Skeletal muscle satellite cell (primary cell): ENCODE results near the gene LRRC40. TPM values are rescaled to one million over a fixed set of nuclear protein-coding genes. Genes with fewer than 3 reads are reported as not detected.

Experiments
- H3K27me3 ChIP-seq: 2 replicates; pipeline ENCODE4 v1.7.0; 2013; ENCODE audit warnings: low read length; ENCODE audit not compliant: control insufficient read depth, insufficient read depth
- H3K36me3 ChIP-seq: 2 replicates; pipeline ENCODE4 v1.7.0; 2013; ENCODE audit warnings: mild to moderate bottlenecking, control low read depth, low read length; ENCODE audit not compliant: insufficient read depth
- H3K4me1 ChIP-seq: 2 replicates; pipeline ENCODE4 v1.7.0; 2013; ENCODE audit warnings: low read length; ENCODE audit not compliant: control insufficient read depth, insufficient read depth
- H3K4me2 ChIP-seq: 2 replicates; pipeline ENCODE4 v1.7.0; 2013; ENCODE audit warnings: mild to moderate bottlenecking, low read length
- H3K4me3 ChIP-seq: 2 replicates; pipeline ENCODE4 v1.7.0; 2013; ENCODE audit warnings: low read length
- H3K9ac ChIP-seq: 2 replicates; pipeline ENCODE4 v1.7.0; 2013; ENCODE audit warnings: mild to moderate bottlenecking, low read depth, low read length, moderate library complexity
- H3K9me3 ChIP-seq: replicated peaks from 2 replicates; pipeline ENCODE4 v1.7.0; 2013; ENCODE audit warnings: mild to moderate bottlenecking, control low read depth, low read length
- small RNA-seq: library from RNA; depleted of rRNA; stranded (forward); fragments of <200 nt; gene quantifications from one replicate; pipeline ENCODE3, GENCODE V24; 2012

The LRRC40 gene

DNA sequence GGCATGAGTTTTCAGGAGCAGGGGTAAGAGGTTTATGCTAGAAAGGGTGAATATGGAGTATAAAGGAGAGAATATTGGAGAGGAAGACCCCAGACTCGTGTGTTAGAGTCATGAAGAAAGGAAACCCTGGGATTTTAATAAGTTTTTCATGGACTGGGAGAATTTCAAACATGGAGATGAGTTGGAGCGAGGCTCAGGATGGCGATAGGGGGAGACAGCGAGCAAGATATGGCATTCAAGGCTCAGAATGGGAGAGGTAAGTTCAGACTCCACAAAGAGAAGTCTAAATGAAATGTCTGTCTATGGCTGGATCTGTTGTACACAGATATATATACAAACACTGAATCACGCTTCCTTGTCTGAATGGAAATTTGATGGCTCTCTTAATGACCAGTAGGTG is 92.5 kb downstream of the LRRC40 start:
- Histone ChIP-seq H3K9me3 (no peaks in the 10 kb centered on the region), H3K4me2 (no peak overlapping the region), H3K27me3 (no peaks in the 10 kb centered on the region), H3K9ac (no peak overlapping the region), H3K36me3 (no peaks in the 10 kb centered on the region), H3K4me1 (no peaks in the 10 kb centered on the region), H3K4me3 (no peak overlapping the region)

DNA sequence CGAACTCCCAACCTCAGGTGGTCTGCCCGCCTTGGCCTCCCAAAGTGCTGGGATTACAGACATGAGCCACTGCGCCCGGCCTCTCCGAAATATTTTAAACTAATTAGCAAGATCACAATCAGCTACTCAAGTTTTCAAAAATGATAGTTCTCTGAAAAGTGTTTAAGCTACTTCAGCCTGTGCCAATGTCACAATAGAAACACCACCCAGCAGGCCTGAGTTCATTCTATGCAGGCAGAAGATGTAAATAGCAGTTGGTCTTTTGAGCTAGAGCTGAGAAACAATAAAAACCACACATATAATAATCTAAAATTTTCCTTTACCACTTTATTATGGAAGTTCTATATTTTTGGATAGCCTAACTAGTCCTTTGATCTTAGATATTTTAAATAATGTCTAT is 96.1 kb downstream of the LRRC40 start:
- no peaks in the 10 kb centered on the region for H3K27me3 ChIP-seq
- no peaks in the 10 kb centered on the region for H3K4me1 ChIP-seq
- no peak overlapping the region for H3K4me2 ChIP-seq
- H3K9me3 ChIP-seq = no peaks in the 10 kb centered on the region
- no peak overlapping the region for H3K9ac ChIP-seq
- H3K36me3 ChIP-seq = no peaks in the 10 kb centered on the region
- no peak overlapping the region for H3K4me3 ChIP-seq

DNA sequence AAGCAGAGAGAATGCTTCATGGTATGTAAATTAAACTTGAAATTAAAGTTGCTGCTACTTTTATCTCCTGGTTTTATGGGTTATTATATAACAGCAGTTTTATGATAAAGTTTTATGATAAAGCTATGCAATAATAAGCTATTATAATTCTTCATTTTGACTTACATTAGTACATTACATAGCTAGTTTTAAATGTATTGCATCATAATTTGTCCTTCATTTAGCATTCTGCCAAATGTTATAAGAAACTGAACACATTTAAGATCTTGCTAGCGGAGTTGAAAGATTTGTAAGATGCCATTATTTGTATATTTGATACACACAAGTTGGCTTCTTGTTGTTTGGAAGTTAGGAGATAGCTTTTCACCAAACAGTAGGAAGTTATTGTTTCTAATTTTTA is 101.6 kb downstream of the LRRC40 start:
- no peaks in the 10 kb centered on the region for H3K9me3 ChIP-seq
- H3K4me3 ChIP-seq = no peak overlapping the region
- no peak overlapping the region for H3K4me2 ChIP-seq
- no peaks in the 10 kb centered on the region for H3K36me3 ChIP-seq
- H3K9ac ChIP-seq = no peak overlapping the region
- H3K4me1 ChIP-seq = no peaks in the 10 kb centered on the region
- no peaks in the 10 kb centered on the region for H3K27me3 ChIP-seq

DNA sequence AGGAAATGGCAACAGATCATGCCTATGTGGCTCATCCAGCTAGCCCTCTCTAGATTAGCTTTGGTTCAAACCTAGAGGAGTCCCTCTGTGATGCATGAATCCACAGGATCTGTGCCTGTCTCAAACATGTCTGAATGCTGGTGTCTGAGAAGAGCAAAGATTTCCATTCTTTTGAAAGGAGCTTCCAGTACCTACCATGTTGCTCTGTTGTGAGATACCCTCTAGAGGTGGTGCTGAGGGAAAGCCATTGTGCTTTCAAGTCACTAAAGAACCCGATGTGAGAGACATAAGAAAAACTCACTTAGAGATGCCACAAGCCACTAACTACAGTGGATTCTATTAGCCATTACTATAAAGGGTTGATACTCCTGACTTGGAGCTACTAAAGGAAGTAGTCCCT is 103.6 kb downstream of the LRRC40 start:
- no peaks in the 10 kb centered on the region for H3K4me1 ChIP-seq
- H3K9ac ChIP-seq = no peak overlapping the region
- no peaks in the 10 kb centered on the region for H3K9me3 ChIP-seq

DNA sequence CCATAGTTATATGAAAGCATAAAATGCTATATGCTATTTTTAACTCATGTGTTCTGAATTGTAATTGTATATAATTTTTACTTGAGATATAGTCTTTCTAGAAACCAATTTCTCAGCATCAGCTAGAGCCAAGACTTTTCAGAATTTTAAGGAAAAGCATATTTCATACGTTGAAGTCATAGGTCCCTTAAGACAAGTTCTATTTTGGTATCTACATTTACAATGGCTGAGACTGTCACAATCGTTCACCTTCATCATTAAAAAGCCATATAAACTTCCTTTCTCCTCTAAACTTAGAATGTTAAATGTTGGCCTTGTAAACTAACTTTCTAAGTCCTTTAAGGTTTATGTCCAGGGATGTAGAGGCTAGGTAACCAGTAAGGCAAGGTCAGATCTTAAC is 104.1 kb downstream of the LRRC40 start:
- Histone ChIP-seq H3K4me1 (no peaks in the 10 kb centered on the region), H3K9ac (no peak overlapping the region), H3K36me3 (no peaks in the 10 kb centered on the region), H3K4me2 (no peak overlapping the region), H3K27me3 (no peaks in the 10 kb centered on the region), H3K9me3 (no peaks in the 10 kb centered on the region), H3K4me3 (no peak overlapping the region)

More for the DNA sequence above, 103.6 kb downstream of the LRRC40 start:
- Histone ChIP-seq H3K27me3 (no peaks in the 10 kb centered on the region), H3K4me2 (no peak overlapping the region), H3K36me3 (no peaks in the 10 kb centered on the region), H3K4me3 (no peak overlapping the region)

Small RNA genes within 50 kb of the gene (small RNA-seq; reads per million reads assigned to genes)
- gene RN7SL242P = not detected
